H9 (cell line): Measurements from ENCODE around the gene SUV39H2. TPM values are rescaled to one million over a fixed set of nuclear protein-coding genes. Genes with fewer than 3 reads are reported as not detected.

Experiments used
- DNase-seq: peaks from one replicate; pipeline ENCODE4 v3.0.0-alpha.2; 2017
- H2AFZ ChIP-seq: one replicate; pipeline ENCODE4 v1.6.1; 2013; ENCODE audit warnings: mild to moderate bottlenecking, low read length, control low read depth, moderate library complexity
- H2AK5ac ChIP-seq: 2 replicates; pipeline ENCODE4 v1.6.1; 2013; ENCODE audit warnings: low read length, control low read depth, mixed read lengths; ENCODE audit not compliant: insufficient read length
- H2BK120ac ChIP-seq: one replicate; pipeline ENCODE4 v1.6.1; 2013; ENCODE audit warnings: low read depth, mild to moderate bottlenecking, low read length, control low read depth, inconsistent platforms; ENCODE audit not compliant: poor library complexity, severe bottlenecking
- H2BK12ac ChIP-seq: 2 replicates; pipeline ENCODE4 v1.6.1; 2013; ENCODE audit warnings: low read length, control low read depth, mixed read lengths, low read depth; ENCODE audit not compliant: insufficient read length
- H2BK15ac ChIP-seq: 2 replicates; pipeline ENCODE4 v1.6.1; 2013; ENCODE audit warnings: low read depth, low read length, control low read depth
- H2BK20ac ChIP-seq: one replicate; pipeline ENCODE4 v1.6.1; 2013; ENCODE audit warnings: low read depth, mild to moderate bottlenecking, low read length, control low read depth, inconsistent platforms; ENCODE audit not compliant: poor library complexity, severe bottlenecking
- H2BK5ac ChIP-seq: 2 replicates; pipeline ENCODE4 v1.6.1; 2013; ENCODE audit warnings: low read length, control low read depth, mixed read lengths; ENCODE audit not compliant: insufficient read length
- H3K14ac ChIP-seq: 2 replicates; pipeline ENCODE4 v1.6.1; 2013; ENCODE audit warnings: low read length, control low read depth; ENCODE audit not compliant: insufficient read depth
- H3K18ac ChIP-seq: 2 replicates; pipeline ENCODE4 v1.6.1; 2013; ENCODE audit warnings: low read depth, mild to moderate bottlenecking, mixed read lengths, low read length, control low read depth; ENCODE audit not compliant: insufficient read length
- H3K23ac ChIP-seq: 2 replicates; pipeline ENCODE4 v1.6.1; 2013; ENCODE audit warnings: low read length, control low read depth, mixed read lengths, low read depth; ENCODE audit not compliant: insufficient read length
- H3K23me2 ChIP-seq: 2 replicates; pipeline ENCODE4 v1.6.1; 2013; ENCODE audit warnings: low read depth, mild to moderate bottlenecking, mixed read lengths, low read length, control low read depth; ENCODE audit not compliant: insufficient read length, poor library complexity, severe bottlenecking
- H3K27ac ChIP-seq: 2 replicates; pipeline ENCODE4 v1.5.1; 2013; ENCODE audit warnings: low read length, control low read depth, mixed read lengths, low read depth; ENCODE audit not compliant: insufficient read length
- H3K27me3 ChIP-seq: 2 replicates; pipeline ENCODE4 v1.6.1; 2013; ENCODE audit warnings: low read length, control low read depth, inconsistent platforms; ENCODE audit not compliant: insufficient read depth
- H3K4ac ChIP-seq: 2 replicates; pipeline ENCODE4 v1.6.1; 2013; ENCODE audit warnings: low read depth, mild to moderate bottlenecking, control low read depth, inconsistent platforms, low read length, moderate library complexity
- H3K4me1 ChIP-seq: 2 replicates; pipeline ENCODE4 v1.6.1; 2013; ENCODE audit warnings: low read length, control low read depth, inconsistent platforms; ENCODE audit not compliant: insufficient read depth
- H3K4me2 ChIP-seq: 2 replicates; pipeline ENCODE4 v1.6.1; 2013; ENCODE audit warnings: low read length, control low read depth, mixed read lengths; ENCODE audit not compliant: insufficient read length, insufficient read depth
- H3K56ac ChIP-seq: 2 replicates; pipeline ENCODE4 v1.6.1; 2013; ENCODE audit warnings: low read depth, mild to moderate bottlenecking, mixed read lengths, low read length, control low read depth; ENCODE audit not compliant: insufficient read length
- H3K79me1 ChIP-seq: 2 replicates; pipeline ENCODE4 v1.6.1; 2013; ENCODE audit warnings: low read depth, mild to moderate bottlenecking, moderate library complexity, low read length, control low read depth, inconsistent platforms; ENCODE audit not compliant: insufficient read depth, poor library complexity, severe bottlenecking
- H3K79me2 ChIP-seq: 2 replicates; pipeline ENCODE4 v1.6.1; 2013; ENCODE audit warnings: low read length, control low read depth, inconsistent platforms; ENCODE audit not compliant: insufficient read depth
- H3K9ac ChIP-seq: 2 replicates; pipeline ENCODE4 v1.6.1; 2013; ENCODE audit warnings: low read length, control low read depth, mixed read lengths; ENCODE audit not compliant: insufficient read length; ENCODE audit errors: extremely low read depth
- H3K9me3 ChIP-seq: one replicate; pipeline ENCODE4 v1.6.1; 2013; ENCODE audit warnings: low read depth, low read length, inconsistent platforms; ENCODE audit not compliant: control insufficient read depth
- H3T11ph ChIP-seq: one replicate; pipeline ENCODE4 v1.6.1; 2013; ENCODE audit warnings: mild to moderate bottlenecking, low read length, control low read depth, inconsistent platforms
- H4K20me1 ChIP-seq: one replicate; pipeline ENCODE4 v1.6.1; 2013; ENCODE audit not compliant: control insufficient read depth, insufficient read length, insufficient read depth
- H4K5ac ChIP-seq: 2 replicates; pipeline ENCODE4 v1.6.1; 2013; ENCODE audit warnings: low read depth, mild to moderate bottlenecking, mixed read lengths, low read length, control low read depth; ENCODE audit not compliant: insufficient read length
- H4K8ac ChIP-seq: replicated peaks from 2 replicates; pipeline ENCODE4 v1.6.1; 2013; ENCODE audit warnings: low read length, control low read depth, mixed read lengths, low read depth; ENCODE audit not compliant: insufficient read length
- H4K91ac ChIP-seq: 2 replicates; pipeline ENCODE4 v1.6.1; 2013; ENCODE audit warnings: low read depth, mild to moderate bottlenecking, moderate library complexity, mixed read lengths, low read length, control low read depth; ENCODE audit not compliant: insufficient read length
- H3K27ac Mint-ChIP-seq, 3 experiments: 2 replicates in 2 of 3; 3 replicates in 1 of 3; pipeline ENCODE4 v1.8.0; 2020 to 2021; ENCODE audit warnings: mixed read lengths in 3 of 3, mild to moderate bottlenecking in 1 of 3, moderate library complexity in 1 of 3
- H3K27me3 Mint-ChIP-seq: 2 replicates; pipeline ENCODE4 v1.8.0; 2021; ENCODE audit warnings: low read depth, mild to moderate bottlenecking, moderate library complexity, mixed read lengths
- H3K36me3 Mint-ChIP-seq, 3 experiments: 2 replicates in 2 of 3; 3 replicates in 1 of 3; pipeline ENCODE4 v1.8.0; 2020 to 2021; ENCODE audit warnings: low read depth in 3 of 3, mixed read lengths in 3 of 3; ENCODE audit not compliant: insufficient read depth in 1 of 3
- H3K4me1 Mint-ChIP-seq, 2 experiments: 2 replicates each; pipeline ENCODE4 v1.8.0; 2020; ENCODE audit warnings: mixed read lengths in 2 of 2
- H3K4me3 Mint-ChIP-seq, 2 experiments: 2 replicates in 1 of 2; 3 replicates in 1 of 2; pipeline ENCODE4 v1.8.0; 2020 to 2021; ENCODE audit warnings: mild to moderate bottlenecking in 2 of 2, mixed read lengths in 2 of 2, moderate library complexity in 1 of 2
- H3K9me3 Mint-ChIP-seq, 2 experiments: 2 replicates in 1 of 2; 3 replicates in 1 of 2; pipeline ENCODE4 v1.8.0; 2020; ENCODE audit warnings: mild to moderate bottlenecking in 2 of 2, mixed read lengths in 2 of 2, moderate library complexity in 1 of 2
- WGBS: extraction: QIAGEN DNeasy Blood & Tissue Kit; methylation state at CpG from one replicate; pipeline ENCODE4 v1.1.7; 2013; ENCODE audit warnings: missing lambda C conversion rate, low lambda C conversion rate, mixed read lengths; ENCODE audit not compliant: insufficient read length; ENCODE audit errors: extremely low coverage; 5-methylcytosine and 5-hydroxymethylcytosine counted together
- total RNA-seq: library from RNA; stranded (reverse); gene quantifications from 2 replicates; pipeline ENCODE4 v1.2.1, GENCODE V29; 2021
- TF ChIP-seq, protein P1 (sequence below): fragments of 200-600 bp; sonication (generic); conservative IDR thresholded peaks from 3 replicates; pipeline ENCODE4 v1.8.0; 2021; ENCODE audit warnings: antibody characterized with exemption, mild to moderate bottlenecking

Gene SUV39H2
- total RNA-seq, 1 experiment from 2014 or later, result 59.7 TPM

- H3K36me3 Mint-ChIP-seq, result peaks cover 79 to 93% (median 91%) of the 10 kb centered on the region in 3 experiments
- Histone ChIP-seq H3K9me3 (peaks cover 10% of the 10 kb centered on the region), H3K4me2 (no peak overlapping the region), H3K27ac (no peak overlapping the region), H3K23ac (no peak overlapping the region), H4K5ac (no peak overlapping the region), H3K27me3 (no peaks in the 10 kb centered on the region), H3K56ac (no peak overlapping the region), H2BK15ac (no peak overlapping the region), H3T11ph (no peak overlapping the region), H3K14ac (no peak overlapping the region), H2BK20ac (no peak overlapping the region), H2BK5ac (no peak overlapping the region), H3K23me2 (peaks cover 3% of the 10 kb centered on the region), H3K4ac (no peak overlapping the region), H4K8ac (no peak overlapping the region), H2AFZ (no peak overlapping the region), H3K18ac (no peak overlapping the region), H2AK5ac (no peak overlapping the region), H2BK120ac (no peak overlapping the region), H3K79me2 (no peaks in the 10 kb centered on the region), H3K4me1 (no peaks in the 10 kb centered on the region), H2BK12ac (no peak overlapping the region), H3K9ac (no peak overlapping the region), H4K20me1 (no peaks in the 10 kb centered on the region), H4K91ac (no peak overlapping the region), H3K79me1 (no peaks in the 10 kb centered on the region)
- TF ChIP-seq, protein P1, sequence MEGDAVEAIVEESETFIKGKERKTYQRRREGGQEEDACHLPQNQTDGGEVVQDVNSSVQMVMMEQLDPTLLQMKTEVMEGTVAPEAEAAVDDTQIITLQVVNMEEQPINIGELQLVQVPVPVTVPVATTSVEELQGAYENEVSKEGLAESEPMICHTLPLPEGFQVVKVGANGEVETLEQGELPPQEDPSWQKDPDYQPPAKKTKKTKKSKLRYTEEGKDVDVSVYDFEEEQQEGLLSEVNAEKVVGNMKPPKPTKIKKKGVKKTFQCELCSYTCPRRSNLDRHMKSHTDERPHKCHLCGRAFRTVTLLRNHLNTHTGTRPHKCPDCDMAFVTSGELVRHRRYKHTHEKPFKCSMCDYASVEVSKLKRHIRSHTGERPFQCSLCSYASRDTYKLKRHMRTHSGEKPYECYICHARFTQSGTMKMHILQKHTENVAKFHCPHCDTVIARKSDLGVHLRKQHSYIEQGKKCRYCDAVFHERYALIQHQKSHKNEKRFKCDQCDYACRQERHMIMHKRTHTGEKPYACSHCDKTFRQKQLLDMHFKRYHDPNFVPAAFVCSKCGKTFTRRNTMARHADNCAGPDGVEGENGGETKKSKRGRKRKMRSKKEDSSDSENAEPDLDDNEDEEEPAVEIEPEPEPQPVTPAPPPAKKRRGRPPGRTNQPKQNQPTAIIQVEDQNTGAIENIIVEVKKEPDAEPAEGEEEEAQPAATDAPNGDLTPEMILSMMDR, result no peak
- H3K27me3 Mint-ChIP-seq, result no peaks in the 10 kb centered on the region
- H3K4me1 Mint-ChIP-seq, result no peaks in the 10 kb centered on the region
- DNase-seq, result no peak
- H3K4me3 Mint-ChIP-seq, result no peak overlapping the region
- WGBS, result no CpG with 5 or more reads among the region's 3 CpGs
- H3K27ac Mint-ChIP-seq, result no peak overlapping the region
- peaks cover 35 to 46% of the 10 kb centered on the region in 2 experiments for H3K9me3 Mint-ChIP-seq
Observed at GRCh38 chr10:14911801-14912200, 33.1 kb downstream of the SUV39H2 start.
